Muscle layer of colon (tissue), 2 donors: ENCODE measurements around the gene ACP4.

Experiments
- H3K27ac ChIP-seq: one replicate; pipeline ENCODE4 v1.7.0; 2013; ENCODE audit warnings: low read depth, mild to moderate bottlenecking, low read length, moderate library complexity
- H3K27me3 ChIP-seq, 2 donors: one replicate each; pipeline ENCODE4 v1.7.0; 2013; ENCODE audit warnings: low read length in 2 of 2, mild to moderate bottlenecking in 2 of 2; ENCODE audit not compliant: insufficient read depth in 2 of 2, control insufficient read depth in 1 of 2
- H3K36me3 ChIP-seq: one replicate; pipeline ENCODE4 v1.7.0; 2013; ENCODE audit warnings: mild to moderate bottlenecking, low read length; ENCODE audit not compliant: insufficient read depth
- H3K4me1 ChIP-seq: one replicate; pipeline ENCODE4 v1.7.0; 2013; ENCODE audit warnings: mild to moderate bottlenecking, low read length; ENCODE audit not compliant: insufficient read depth
- H3K4me3 ChIP-seq, 2 donors: one replicate each; pipeline ENCODE4 v1.7.0; 2013; ENCODE audit warnings: low read length in 2 of 2, low read depth in 1 of 2, mild to moderate bottlenecking in 1 of 2, moderate library complexity in 1 of 2
- H3K9ac ChIP-seq: one replicate; pipeline ENCODE4 v1.7.0; 2013; ENCODE audit warnings: low read length
- H3K9me3 ChIP-seq: one replicate; pipeline ENCODE4 v1.7.0; 2013; ENCODE audit warnings: mild to moderate bottlenecking, low read length
- donor health status: abdominal sarcoma.
- donor health status: Adenocarcinoma of cecum.

Gene ACP4

DNA sequence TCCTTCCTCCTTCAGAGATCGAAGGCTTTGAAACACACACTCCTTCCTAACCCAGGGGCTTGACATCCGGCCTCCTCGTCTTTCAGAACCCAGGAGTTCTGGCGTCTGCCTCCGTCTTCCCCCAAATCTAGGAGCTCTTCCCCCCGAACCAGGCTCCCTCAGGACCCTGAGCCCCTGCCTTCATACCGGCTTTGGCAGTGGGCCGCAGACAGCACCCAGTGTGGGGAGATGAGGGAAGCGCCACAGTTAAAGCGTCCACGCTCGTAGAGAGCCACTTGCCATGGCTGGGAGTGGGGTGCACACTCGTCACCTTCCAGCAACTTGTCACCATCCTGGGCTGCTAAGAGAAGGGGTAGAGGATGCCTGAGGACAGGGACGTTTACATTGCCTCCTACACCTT is 37.3 kb downstream of the ACP4 start:
- no peaks in the 10 kb centered on the region for H3K9me3 ChIP-seq
- peaks cover 0 to 19% of the 10 kb centered on the region in 2 donors for H3K27me3 ChIP-seq
- no peaks in the 10 kb centered on the region for H3K4me1 ChIP-seq
- no peak overlapping the region for H3K4me3 ChIP-seq
- H3K9ac ChIP-seq: no peak overlapping the region
- no peak overlapping the region for H3K27ac ChIP-seq
- H3K36me3 ChIP-seq: no peaks in the 10 kb centered on the region

DNA sequence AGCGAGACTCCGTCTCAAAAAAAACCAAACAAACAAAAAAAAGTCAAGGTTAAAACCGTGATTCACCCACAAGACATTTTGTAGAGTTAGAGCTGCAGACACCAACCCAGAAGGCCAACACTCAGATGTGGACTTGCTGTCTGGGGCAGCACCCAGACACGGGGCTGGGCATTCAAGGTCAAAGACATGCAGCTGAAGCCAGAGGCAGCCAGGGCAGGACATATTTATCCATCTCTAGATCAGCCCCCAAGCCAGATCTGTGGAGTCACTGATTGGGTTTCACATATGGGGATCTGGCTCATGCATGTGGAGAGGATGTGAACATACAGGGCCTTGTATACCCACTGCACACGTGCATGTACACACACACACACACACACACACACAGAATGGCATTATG is 39.6 kb downstream of the ACP4 start:
- Histone ChIP-seq H3K27ac (no peak overlapping the region), H3K9ac (no peak overlapping the region), H3K27me3 (peaks cover 0 to 18% of the 10 kb centered on the region in 2 donors), H3K4me3 (no peak overlapping the region), H3K4me1 (no peaks in the 10 kb centered on the region), H3K9me3 (no peaks in the 10 kb centered on the region), H3K36me3 (no peaks in the 10 kb centered on the region)

DNA sequence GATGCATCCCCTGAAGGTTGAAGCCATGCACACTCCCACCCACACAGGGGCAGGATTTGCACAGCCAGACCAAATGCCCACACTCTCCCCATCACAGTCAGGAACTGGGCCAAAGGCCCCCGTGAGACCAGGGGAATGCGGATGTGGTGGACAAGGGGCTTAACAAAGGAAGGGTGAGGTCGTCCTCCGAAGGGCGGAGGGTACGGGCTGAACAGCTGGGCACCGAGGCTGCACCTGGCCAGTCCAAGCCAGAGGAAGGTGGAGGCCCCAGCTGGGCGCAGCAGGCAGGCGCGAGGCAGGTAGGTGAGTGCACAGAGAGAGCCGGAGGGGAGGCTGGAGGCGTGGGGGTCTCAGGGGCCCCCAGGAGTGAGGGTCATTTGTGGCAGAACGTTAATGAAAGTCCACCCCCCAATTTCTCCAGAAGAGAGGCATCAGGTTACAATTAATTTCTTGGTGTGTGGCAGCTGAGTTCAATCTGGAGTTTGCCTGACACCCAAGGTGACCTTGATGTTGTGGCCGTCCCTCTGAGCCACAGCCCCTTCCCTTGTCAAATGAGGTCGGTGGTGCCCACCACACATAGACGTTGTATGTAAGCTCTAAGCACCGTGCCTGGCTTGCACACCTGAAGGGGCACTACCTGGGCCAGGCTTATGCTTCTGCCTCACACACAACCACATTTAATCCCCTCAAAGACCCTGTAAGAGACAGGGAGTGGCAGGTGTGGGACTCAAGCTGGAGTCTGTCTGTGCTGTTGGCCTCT is 40.2 kb downstream of the ACP4 start:
- no peaks in the 10 kb centered on the region for H3K9me3 ChIP-seq
- H3K4me1 ChIP-seq: peaks cover 6% of the 10 kb centered on the region
- H3K27ac ChIP-seq: no peak overlapping the region
- H3K27me3 ChIP-seq: peaks cover 0 to 18% of the 10 kb centered on the region in 2 donors
- H3K4me3 ChIP-seq: no peak overlapping the region
- no peak overlapping the region for H3K9ac ChIP-seq
- H3K36me3 ChIP-seq: no peaks in the 10 kb centered on the region

DNA sequence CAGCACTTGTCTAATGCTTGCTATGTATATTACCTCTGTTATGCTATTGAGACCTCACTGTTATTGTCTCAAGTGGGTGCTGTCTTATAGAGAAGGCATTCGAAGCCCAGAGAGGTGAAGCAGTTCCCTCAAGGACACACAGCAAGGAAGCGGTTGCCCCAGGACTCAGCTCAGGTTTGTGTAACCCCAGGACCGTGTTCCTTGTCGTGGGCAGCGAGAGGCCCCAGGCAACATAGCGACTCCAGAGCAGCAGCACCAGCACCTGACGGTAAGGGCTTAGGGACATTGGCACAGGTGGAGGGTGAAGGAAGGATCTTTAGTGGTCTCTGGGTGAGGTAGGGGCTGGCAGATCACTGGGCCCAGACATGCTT is 40.8 kb downstream of the ACP4 start:
- Histone ChIP-seq H3K9me3 (no peaks in the 10 kb centered on the region), H3K4me3 (no peak overlapping the region), H3K9ac (no peak overlapping the region), H3K36me3 (no peaks in the 10 kb centered on the region), H3K27me3 (peaks cover 0 to 20% of the 10 kb centered on the region in 2 donors), H3K27ac (no peak overlapping the region), H3K4me1 (peaks cover 9% of the 10 kb centered on the region)

DNA sequence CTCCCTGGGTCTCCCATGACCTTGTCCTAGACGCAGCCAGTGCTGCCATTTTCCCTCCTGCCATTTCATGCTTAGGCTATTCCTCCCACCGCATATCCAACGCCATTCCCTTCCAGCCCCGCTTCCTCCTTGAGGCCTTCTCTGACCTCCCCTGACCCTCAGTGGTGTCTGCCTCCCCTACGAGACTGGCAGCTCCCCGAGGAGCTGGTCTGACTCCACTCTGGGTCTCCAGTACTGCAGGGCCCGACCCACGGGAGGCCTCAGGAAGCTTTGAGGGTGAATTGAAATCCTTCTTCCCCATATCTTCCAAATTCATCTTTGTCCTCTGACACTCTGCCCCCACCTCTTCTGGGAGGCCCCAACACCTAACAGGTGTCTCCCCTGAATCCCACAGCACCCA is 42.5 kb downstream of the ACP4 start:
- H3K27ac ChIP-seq: no peak overlapping the region
- peaks cover 9% of the 10 kb centered on the region for H3K4me1 ChIP-seq
- H3K36me3 ChIP-seq: no peaks in the 10 kb centered on the region
- peaks cover 0 to 32% of the 10 kb centered on the region in 2 donors for H3K27me3 ChIP-seq
- no peak overlapping the region for H3K9ac ChIP-seq
- H3K9me3 ChIP-seq: no peaks in the 10 kb centered on the region
- H3K4me3 ChIP-seq: no peak overlapping the region

DNA sequence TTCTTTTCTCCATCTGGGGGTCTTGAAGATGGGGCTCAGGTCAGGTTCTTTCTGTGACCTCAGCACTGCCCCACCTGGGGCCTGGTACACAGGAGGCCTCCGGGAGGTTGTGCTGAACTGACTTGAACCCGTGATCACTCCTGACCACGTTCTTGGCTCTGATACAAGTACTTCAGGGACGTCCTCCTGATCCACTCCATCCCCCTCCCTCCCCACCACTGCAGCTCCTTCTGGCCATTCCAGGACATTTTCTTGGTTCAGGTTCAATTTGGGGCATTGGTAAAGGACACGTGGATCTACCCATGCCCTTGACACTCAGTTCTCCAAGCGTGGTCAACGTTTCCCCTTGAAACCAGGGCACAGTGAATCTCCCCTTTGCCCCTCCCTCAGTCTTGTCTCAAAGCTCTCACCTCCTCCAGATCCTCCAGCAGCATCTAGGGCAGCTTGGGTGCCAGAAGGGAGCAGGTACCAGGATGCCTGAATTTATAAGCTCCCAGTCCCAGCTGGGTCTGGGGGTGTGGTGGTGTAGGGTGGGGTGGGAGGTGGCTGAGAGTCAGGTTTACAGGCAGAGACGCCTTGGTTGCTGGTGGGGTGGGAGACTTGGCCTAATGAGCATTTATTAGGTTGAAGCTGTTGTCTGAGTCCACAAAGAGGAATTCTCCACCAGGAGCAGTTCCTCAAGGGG is 43.0 kb downstream of the ACP4 start, which contains the start of gene KLK15:
Gene KLK15, minus strand, starts transcription at position 458 of the 685 bp plus-strand sequence. CDS start 2,082 bp downstream, outside the sequence.
- Histone ChIP-seq H3K27me3 (peaks cover 0 to 34% of the 10 kb centered on the region in 2 donors), H3K27ac (no peak within 1 kb of the TSS), H3K9me3 (no peaks in the 10 kb centered on the region), H3K4me3 (no peak within 1 kb of the TSS), H3K4me1 (peaks cover 9% of the 10 kb centered on the region), H3K36me3 (no peaks in the 10 kb centered on the region), H3K9ac (no peak within 1 kb of the TSS)

DNA sequence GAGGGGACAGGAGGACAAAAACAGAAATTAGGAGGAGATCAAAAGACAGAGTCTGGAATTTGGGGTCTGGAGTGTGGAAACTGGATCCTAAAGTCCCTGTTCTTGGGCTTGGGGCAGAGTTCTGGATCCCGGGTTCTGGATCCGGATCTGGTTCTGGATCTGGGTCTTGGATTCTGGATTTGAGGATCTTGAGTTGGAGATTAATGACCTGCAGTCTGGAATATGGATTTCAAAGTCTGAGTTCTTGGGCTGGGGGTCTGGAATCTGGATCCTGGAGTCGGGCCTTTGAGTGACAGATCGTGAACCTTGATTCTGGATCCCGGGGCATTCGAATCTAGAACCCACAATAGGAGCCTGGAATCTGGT is 43.6 kb downstream of the ACP4 start:
- H3K4me1 ChIP-seq: peaks cover 9% of the 10 kb centered on the region
- H3K9me3 ChIP-seq: no peaks in the 10 kb centered on the region
- H3K27ac ChIP-seq: no peak overlapping the region
- H3K4me3 ChIP-seq: no peak overlapping the region
- peaks cover 0 to 36% of the 10 kb centered on the region in 2 donors for H3K27me3 ChIP-seq
- no peak overlapping the region for H3K9ac ChIP-seq
- no peaks in the 10 kb centered on the region for H3K36me3 ChIP-seq

DNA sequence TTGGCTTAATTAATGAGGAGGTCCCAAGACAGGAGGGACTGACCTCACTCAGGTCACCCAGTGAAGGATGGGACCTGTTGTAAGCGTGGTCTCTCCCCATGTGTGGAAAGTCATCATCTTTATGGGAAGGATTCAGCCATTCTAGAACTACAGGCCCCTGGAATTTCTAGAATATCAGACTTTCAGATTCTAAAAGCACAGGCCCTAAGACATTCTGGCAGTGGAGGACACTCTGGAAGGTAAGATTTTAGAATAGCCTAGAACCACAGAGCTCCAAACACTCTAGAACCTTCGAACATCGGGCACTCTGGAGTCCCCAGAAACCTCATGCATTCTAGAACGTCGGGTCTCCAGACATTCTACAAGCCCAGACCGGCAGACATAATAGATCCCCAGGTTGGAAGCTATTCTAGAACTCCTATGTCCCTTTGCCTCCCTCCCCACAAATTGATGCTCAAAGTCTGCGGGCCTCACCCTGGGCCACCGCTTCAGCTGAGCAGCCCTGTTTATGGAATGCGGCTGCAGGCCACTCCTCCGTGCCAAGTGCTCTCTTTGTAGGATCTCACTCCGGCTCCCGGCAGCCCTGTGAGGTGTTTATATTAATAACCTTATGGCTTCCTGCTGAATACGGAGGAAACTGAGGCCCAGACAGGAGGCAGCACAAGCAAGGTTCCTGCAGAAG is 45.0 kb downstream of the ACP4 start:
- H3K27me3 ChIP-seq: peaks cover 0 to 33% of the 10 kb centered on the region in 2 donors
- no peak overlapping the region for H3K9ac ChIP-seq
- H3K4me1 ChIP-seq: peaks cover 9% of the 10 kb centered on the region
- H3K9me3 ChIP-seq: no peaks in the 10 kb centered on the region
- H3K27ac ChIP-seq: no peak overlapping the region
- H3K36me3 ChIP-seq: no peaks in the 10 kb centered on the region
- H3K4me3 ChIP-seq: peak overlapping the region; percentile 46 to 65

DNA sequence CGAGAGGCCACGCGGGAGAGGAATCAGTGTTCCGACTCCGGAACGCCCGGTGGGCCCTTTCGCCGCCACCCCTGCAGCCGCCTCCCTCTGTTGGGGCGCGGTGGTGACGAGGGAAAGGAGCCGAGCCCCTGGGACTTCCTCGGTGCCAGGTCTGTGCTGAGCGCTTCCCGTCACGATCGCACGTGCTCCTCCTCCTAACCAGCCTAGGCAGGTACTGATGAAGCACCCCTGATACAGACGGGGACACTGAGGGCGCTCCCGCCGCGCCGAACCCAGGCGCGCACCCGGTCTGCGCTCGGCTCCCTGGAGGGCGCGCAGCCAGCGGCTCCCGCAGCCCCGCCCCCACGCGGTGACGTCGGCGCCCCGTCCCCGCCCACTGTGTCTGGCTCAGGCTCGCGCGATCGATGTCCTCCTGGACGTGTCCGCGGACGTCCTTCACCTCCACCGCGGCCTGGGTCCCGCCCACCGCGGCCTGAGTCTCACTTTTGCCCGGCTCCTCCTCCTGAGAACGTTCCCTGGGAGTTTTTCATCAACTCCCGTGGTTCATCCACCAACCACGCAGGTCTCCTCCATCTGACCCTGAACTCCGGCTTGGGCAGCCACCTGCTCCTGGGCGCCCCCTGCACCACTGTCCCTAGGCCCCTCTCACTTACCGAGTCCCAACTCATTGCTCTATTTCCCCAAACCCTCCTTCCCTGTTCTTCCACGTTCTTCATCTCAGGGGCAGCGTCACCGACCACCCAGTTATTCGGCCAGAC is 45.7 kb downstream of the ACP4 start:
- no peak overlapping the region for H3K9ac ChIP-seq
- H3K36me3 ChIP-seq: no peaks in the 10 kb centered on the region
- peaks cover 0 to 29% of the 10 kb centered on the region in 2 donors for H3K27me3 ChIP-seq
- no peaks in the 10 kb centered on the region for H3K9me3 ChIP-seq
- peaks cover 9% of the 10 kb centered on the region for H3K4me1 ChIP-seq
- H3K27ac ChIP-seq: no peak overlapping the region
- H3K4me3 ChIP-seq: peak overlapping the region; percentile 46 to 65

DNA sequence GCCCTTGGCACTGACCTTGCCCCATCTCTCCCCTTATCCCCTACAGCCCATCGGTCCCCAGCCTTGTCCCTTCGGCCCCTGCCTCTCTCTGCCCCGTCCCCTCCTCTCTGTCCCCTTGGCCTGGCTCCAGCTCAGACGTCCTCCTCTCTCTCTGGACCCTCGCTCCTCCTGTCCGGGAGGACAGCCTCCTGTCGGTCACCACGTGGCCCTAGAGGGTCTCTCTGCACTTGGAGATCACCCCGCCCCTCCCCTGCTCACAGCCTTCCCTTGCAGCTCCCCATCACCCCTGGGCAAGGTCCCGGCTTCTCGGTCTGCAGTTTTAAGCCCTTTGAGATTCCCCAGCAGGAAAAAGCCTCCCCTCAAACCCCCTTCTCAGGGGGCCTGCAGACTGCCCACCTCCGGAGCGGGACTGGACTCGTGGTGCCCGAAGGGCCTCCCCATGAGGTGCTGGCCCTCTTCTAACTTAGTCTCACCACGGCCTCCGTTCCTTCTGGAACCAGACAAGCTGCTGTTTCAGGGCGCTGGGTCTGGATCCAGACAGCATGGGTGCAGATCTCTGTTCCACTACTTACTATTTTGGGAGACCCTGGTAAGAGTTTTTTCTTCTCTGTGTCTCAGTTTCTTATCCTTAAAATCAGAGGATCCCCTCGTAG is 46.5 kb downstream of the ACP4 start:
- peaks cover 0 to 24% of the 10 kb centered on the region in 2 donors for H3K27me3 ChIP-seq
- H3K9ac ChIP-seq: no peak overlapping the region
- H3K27ac ChIP-seq: no peak overlapping the region
- peak overlapping the region in 1 of 2 donors; percentile 65 for H3K4me3 ChIP-seq
- peaks cover 9% of the 10 kb centered on the region for H3K4me1 ChIP-seq
- H3K9me3 ChIP-seq: no peaks in the 10 kb centered on the region
- H3K36me3 ChIP-seq: no peaks in the 10 kb centered on the region
